HCT116 (cell line): Measurements from ENCODE around the gene GLRA3. TPM values are rescaled to one million over a fixed set of nuclear protein-coding genes. Genes with fewer than 3 reads are reported as not detected.

ENCODE experiments used
- ATAC-seq: fragments of 200-7000 bp; cut with Tn5 transposase; 2 replicates; pipeline ENCODE4 v1.9.1; 2020; ENCODE audit warnings: mild to moderate bottlenecking, moderate library complexity
- BruUV-seq: library from RNA; stranded (reverse); fragments of 400-500 nt; replicated peaks from 2 replicates; lab custom pipeline; 2021; lab: Mats Ljungman, UMichigan
- CTCF ChIA-PET: fragments of 300-600 bp; sonication (Branson Sonifier 250); formaldehyde crosslinking; loops from one replicate; lab custom pipeline; 2021; ENCODE audit warnings: antibody characterized with exemption; lab: Charles Lee
- POLR2A ChIA-PET: fragments of 300-600, 350-600 bp; sonication (Branson Sonifier 250); formaldehyde crosslinking; loops from one replicate; lab custom pipeline; 2021; ENCODE audit warnings: antibody characterized with exemption; lab: Charles Lee
- RAD21 ChIA-PET, 2 experiments: fragments of 300-600 bp; sonication (Branson Sonifier 250); formaldehyde crosslinking; loops; one replicate each; lab custom pipeline; 2023; ENCODE audit warnings: low total read pairs in 2 of 2; ENCODE audit not compliant: uncharacterized antibody in 2 of 2, unreplicated experiment in 2 of 2, low non-redundant PET in 1 of 2; lab: Charles Lee
- DNase-seq: peaks from one replicate; pipeline ENCODE4 v3.0.0-alpha.2; 2010; ENCODE audit warnings: low read depth, low spot score
- H2AFZ ChIP-seq: fragments of 200-600 bp; shearing (Covaris generic), sonication (generic); 2 replicates; pipeline ENCODE4 v1.6.1; 2017; ENCODE audit warnings: low read depth, mixed run types, mixed read lengths, antibody characterized with exemption, low read length; ENCODE audit not compliant: poor library complexity, severe bottlenecking
- H3K27ac ChIP-seq: 2 replicates; pipeline ENCODE4 v1.5.1; 2012; ENCODE audit warnings: low read depth, low read length
- H3K27me3 ChIP-seq: fragments of 200-600 bp; sonication (generic); 2 replicates; pipeline ENCODE4 v1.6.1; 2016; ENCODE audit warnings: mixed run types, low read length, mixed read lengths; ENCODE audit not compliant: insufficient read depth
- H3K36me3 ChIP-seq, 2 experiments: fragments of 200-500 bp in 1 of 2; fragments of 200-600 bp in 1 of 2; sonication (Bioruptor generic) in 1 of 2; sonication (generic) in 1 of 2; 2 replicates each; pipeline versions ENCODE4 v1.5.1 to v1.6.1; 2014 to 2016; ENCODE audit warnings: low read length in 2 of 2, inconsistent platforms in 1 of 2, mixed read lengths in 1 of 2, mixed run types in 1 of 2; ENCODE audit not compliant: insufficient read depth in 2 of 2, control insufficient read depth in 1 of 2
- H3K4me1 ChIP-seq, 2 experiments: fragments of 200-600 bp in 1 of 2; sonication (generic) in 1 of 2; 2 replicates each; pipeline versions ENCODE4 v1.5.1 to v1.6.1; 2012 to 2017; ENCODE audit warnings: low read length in 2 of 2, inconsistent platforms in 1 of 2, mild to moderate bottlenecking in 1 of 2, mixed read lengths in 1 of 2, mixed run types in 1 of 2, moderate library complexity in 1 of 2; ENCODE audit not compliant: insufficient read depth in 2 of 2, control insufficient read depth in 1 of 2
- H3K4me2 ChIP-seq: fragments of 200-600 bp; sonication (generic); 2 replicates; pipeline ENCODE4 v1.6.1; 2017; ENCODE audit warnings: mixed run types, low read length, mixed read lengths
- H3K4me3 ChIP-seq, 2 experiments: fragments of 200-600 bp in 1 of 2; sonication (generic) in 1 of 2; replicated peaks in 1 of 2; 2 replicates each; pipeline ENCODE4 v1.5.1; 2011 to 2016; ENCODE audit warnings: low read length in 2 of 2, control low read depth in 1 of 2, low read depth in 1 of 2, mild to moderate bottlenecking in 1 of 2, mixed read lengths in 1 of 2, mixed run types in 1 of 2
- H3K79me2 ChIP-seq: fragments of 200-600 bp; sonication (generic); 2 replicates; pipeline ENCODE4 v1.6.1; 2017; ENCODE audit warnings: mild to moderate bottlenecking, mixed run types, low read length, moderate library complexity, mixed read lengths; ENCODE audit not compliant: insufficient read depth
- H3K9ac ChIP-seq: fragments of 200-600 bp; sonication (generic); 2 replicates; pipeline ENCODE4 v1.6.1; 2016; ENCODE audit warnings: low read length, mixed read lengths
- H3K9me2 ChIP-seq: fragments of 200-600 bp; sonication (generic), shearing (Covaris generic); 2 replicates; pipeline ENCODE4 v1.6.1; 2017; ENCODE audit warnings: mixed run types, mild to moderate bottlenecking, moderate library complexity; ENCODE audit not compliant: insufficient read depth
- H3K9me3 ChIP-seq, 2 experiments: fragments of 200-500 bp in 1 of 2; fragments of 200-600 bp in 1 of 2; sonication (Bioruptor generic) in 1 of 2; sonication (generic) in 1 of 2; 2 replicates each; pipeline ENCODE4 v1.6.1; 2014 to 2017; ENCODE audit warnings: low read length in 2 of 2, mixed read lengths in 2 of 2, inconsistent platforms in 1 of 2, low read depth in 1 of 2, mild to moderate bottlenecking in 1 of 2, mixed run types in 1 of 2, moderate library complexity in 1 of 2; ENCODE audit not compliant: control insufficient read depth in 1 of 2, insufficient read depth in 1 of 2
- H4K20me1 ChIP-seq: fragments of 200-600 bp; sonication (generic), shearing (Covaris generic); 2 replicates; pipeline ENCODE4 v1.6.1; 2017; ENCODE audit warnings: mixed run types, mild to moderate bottlenecking, moderate library complexity; ENCODE audit not compliant: insufficient read depth
- ELF1 ChIP-seq: IDR thresholded peaks from 2 replicates; pipeline ENCODE4 v1.6.1; 2012; ENCODE audit warnings: low read depth, borderline replicate concordance
- POLR2AphosphoS5 ChIP-seq: IDR thresholded peaks from 2 replicates; pipeline ENCODE4 v1.6.1; 2011; ENCODE audit warnings: mild to moderate bottlenecking, low read depth, low read length, moderate library complexity
- SP1 ChIP-seq: IDR thresholded peaks from 2 replicates; pipeline ENCODE4 v1.6.1; 2012; ENCODE audit warnings: low read depth
- YY1 ChIP-seq: IDR thresholded peaks from 2 replicates; pipeline ENCODE4 v1.6.1; 2011; ENCODE audit warnings: low read length, low read depth, moderate library complexity, mild to moderate bottlenecking; ENCODE audit not compliant: insufficient replicate concordance; ENCODE audit errors: extremely low read depth
- intact Hi-C: fragments of 100-400 bp; cut with micrococcal nuclease; formaldehyde crosslinking; loops from 2 replicates; pipeline ENCODE4 v1.10.0; 2022
- total RNA-seq: library from RNA; stranded (reverse); gene quantifications from one replicate; pipeline ENCODE4 v1.2.1, GENCODE V29; 2021; ENCODE audit not compliant: unreplicated experiment

Gene GLRA3
- total RNA-seq, 1 experiment from 2014 or later = not detected

GRCh38 chr4:174595141-174595929 lies 233.7 kb downstream of the GLRA3 start:
- Histone ChIP-seq H3K9me3 (no peaks in the 10 kb centered on the region), H3K4me2 (no peak overlapping the region), H4K20me1 (no peaks in the 10 kb centered on the region), H2AFZ (no peak overlapping the region), H3K4me1 (peaks cover 0 to 5% of the 10 kb centered on the region in 2 experiments; a peak in 2 of 4 replicates), H3K9me2 (no peaks in the 10 kb centered on the region), H3K4me3 (no peak overlapping the region), H3K27me3 (no peaks in the 10 kb centered on the region), H3K36me3 (no peaks in the 10 kb centered on the region), H3K9ac (no peak overlapping the region), H3K79me2 (no peaks in the 10 kb centered on the region), H3K27ac (no peak overlapping the region)
- DNase-seq (no peak), ATAC-seq (no peak)
- intact Hi-C loops = no loop called here
- CTCF ChIA-PET = no interaction called here
- RAD21 ChIA-PET = no interaction called here
- TF ChIP-seq YY1 (no peak), SP1 (no peak)
- POLR2A ChIA-PET = no interaction called here
- BruUV-seq = no TSS peak

GRCh38 chr4:174593701-174594100 lies 235.3 kb downstream of the GLRA3 start:
- Histone ChIP-seq H3K36me3 (no peaks in the 10 kb centered on the region), H3K9me2 (no peaks in the 10 kb centered on the region), H3K9me3 (no peaks in the 10 kb centered on the region), H3K4me2 (no peak overlapping the region), H3K27me3 (no peaks in the 10 kb centered on the region), H3K4me1 (peaks cover 0 to 5% of the 10 kb centered on the region in 2 experiments; a peak in 2 of 4 replicates), H3K9ac (no peak overlapping the region), H4K20me1 (no peaks in the 10 kb centered on the region), H3K4me3 (no peak overlapping the region), H3K27ac (no peak overlapping the region), H3K79me2 (no peaks in the 10 kb centered on the region), H2AFZ (no peak overlapping the region)
- POLR2A ChIA-PET = no interaction called here
- no TSS peak for BruUV-seq
- TF ChIP-seq ELF1 = no peak
- TF ChIP-seq POLR2AphosphoS5 = no peak
- ATAC-seq (no peak), DNase-seq (no peak)
- CTCF ChIA-PET = no interaction called here
- RAD21 ChIA-PET = no interaction called here
- intact Hi-C loops = no loop called here
